ENCODE measurements around the gene SAPCD2.

GRCh38 chr9:137044037-137044436, 26.3 kb downstream of the SAPCD2 start:
- TF ChIP-seq CTCF (IDR thresholded peaks at IDR 0.05; ENCODE audit: low read length) (no peak), EZH2 (IDR thresholded peaks at IDR 0.05; ENCODE audit: borderline replicate concordance, low read length) (no peak)
